SKM-1 (cell line): ENCODE data around the gene RAB37.

Source experiments
- DNase-seq: peaks from one replicate; lab custom pipeline; 2025; ENCODE audit not compliant: unreplicated experiment; lab: John Stamatoyannopoulos, UW

Gene RAB37

DNA sequence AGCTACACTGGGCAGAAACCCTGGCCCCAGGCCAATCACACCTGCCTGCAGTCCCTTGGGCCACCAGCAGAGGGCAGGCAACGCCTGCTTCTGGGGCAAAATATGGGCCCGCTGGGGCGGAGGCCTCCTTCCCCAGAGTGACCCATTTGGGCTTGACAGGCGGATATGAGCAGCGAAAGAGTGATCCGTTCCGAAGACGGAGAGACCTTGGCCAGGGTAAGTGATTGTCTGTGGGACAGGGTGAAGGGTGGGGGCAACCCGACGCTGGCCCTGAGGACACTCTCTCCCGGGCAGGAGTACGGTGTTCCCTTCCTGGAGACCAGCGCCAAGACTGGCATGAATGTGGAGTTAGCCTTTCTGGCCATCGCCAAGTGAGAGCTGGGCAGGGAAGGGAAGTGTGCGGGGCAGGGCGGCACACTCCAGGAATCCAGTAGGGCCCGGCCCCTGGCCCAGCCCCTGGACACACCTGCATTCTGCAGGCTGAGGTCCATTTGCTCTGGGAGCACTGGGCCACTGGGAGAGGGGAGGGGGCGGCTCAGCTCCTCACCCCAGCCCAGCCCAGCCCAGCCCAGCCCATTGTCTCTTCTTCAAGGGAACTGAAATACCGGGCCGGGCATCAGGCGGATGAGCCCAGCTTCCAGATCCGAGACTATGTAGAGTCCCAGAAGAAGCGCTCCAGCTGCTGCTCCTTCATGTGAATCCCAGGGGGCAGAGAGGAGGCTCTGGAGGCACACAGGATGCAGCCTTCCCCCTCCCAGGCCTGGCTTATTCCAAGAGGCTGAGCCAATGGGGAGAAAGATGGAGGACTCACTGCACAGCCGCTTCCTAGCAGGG is 7.9 kb downstream of the RAB37 start:
- DNase-seq = no peak

DNA sequence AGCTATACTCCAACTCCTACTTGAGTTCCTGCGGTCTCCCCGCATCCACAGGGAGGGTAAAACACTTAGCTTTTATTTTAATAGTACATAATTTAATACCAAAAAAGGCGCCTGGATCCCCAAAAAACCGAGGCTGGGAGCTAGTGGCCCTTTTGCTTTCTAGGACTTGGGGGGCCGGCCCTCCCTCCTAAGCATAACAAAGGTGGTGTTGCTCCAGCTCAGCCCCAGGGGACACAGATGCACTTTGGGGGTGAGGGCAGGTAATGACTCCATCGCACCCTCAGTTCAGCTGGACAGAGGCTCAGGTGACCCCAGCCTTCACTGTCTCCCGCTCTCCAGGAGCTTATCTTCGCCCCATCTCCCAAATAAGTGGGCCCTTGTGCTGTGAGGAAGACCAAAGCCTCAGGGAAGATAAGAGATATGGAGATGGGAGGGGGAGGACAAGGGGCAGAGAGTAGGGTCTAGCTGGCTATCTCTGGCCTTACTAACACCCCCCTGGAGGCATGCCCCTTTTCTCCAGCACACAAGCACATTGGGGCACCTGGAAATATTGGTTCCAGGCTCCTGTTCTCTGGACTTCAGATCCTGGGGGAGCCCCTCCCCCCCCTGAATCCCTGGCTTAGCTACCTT is 8.6 kb downstream of the RAB37 start:
- no peak for DNase-seq

DNA sequence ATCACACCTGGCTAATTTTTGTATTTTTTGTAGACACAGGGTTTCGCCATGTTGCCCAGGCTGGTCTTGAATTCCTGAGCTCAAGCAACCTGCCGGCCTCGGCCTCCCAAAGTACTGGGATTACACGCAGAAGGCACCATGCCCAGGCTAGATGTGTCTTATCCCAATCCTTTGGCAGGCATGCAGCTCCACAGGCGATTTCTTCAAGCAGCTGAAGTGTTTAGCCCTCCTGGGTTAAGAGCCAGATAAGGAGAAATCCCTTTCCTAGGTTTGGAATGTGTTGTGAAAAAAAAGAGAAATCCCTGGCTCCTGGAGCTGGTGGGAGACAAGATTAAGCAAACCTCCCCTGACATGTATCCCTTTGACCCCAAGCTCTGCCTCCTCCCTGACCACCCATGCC is 9.3 kb downstream of the RAB37 start:
- DNase-seq = no peak

DNA sequence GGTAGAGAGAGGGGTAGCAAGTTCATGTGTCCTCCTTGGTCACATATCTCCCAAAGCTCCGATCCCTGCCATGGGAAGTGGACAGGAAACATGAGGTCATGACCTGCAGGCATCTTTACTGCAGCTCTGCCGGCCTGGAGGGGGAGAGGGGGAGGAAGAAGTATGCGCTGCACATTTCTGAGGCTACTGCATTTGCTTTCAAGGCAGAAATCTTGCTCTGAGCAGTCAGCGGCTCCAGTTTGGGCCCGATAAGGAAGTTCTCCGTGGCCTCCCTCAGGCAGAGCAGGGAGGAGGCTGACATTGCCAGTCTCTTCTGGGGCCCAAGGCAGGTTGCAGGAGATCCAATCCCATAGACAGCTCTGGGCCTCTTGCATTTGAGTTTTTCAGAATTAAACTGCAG is 9.9 kb downstream of the RAB37 start:
- DNase-seq = peak; percentile 43

DNA sequence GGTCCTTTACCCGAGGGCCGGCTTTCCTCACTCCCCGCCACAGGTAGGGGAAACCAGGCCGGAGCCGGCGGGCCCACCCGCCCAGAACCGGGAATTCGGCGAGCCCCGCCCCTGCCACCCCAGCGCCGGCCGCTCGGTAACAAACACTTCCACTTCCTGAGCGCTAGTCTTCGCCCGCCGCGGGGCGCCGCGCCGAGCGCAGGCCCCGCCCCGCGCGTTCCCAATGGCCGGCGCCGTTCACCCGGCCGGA is 11.1 kb downstream of the RAB37 start:
- no peak for DNase-seq

DNA sequence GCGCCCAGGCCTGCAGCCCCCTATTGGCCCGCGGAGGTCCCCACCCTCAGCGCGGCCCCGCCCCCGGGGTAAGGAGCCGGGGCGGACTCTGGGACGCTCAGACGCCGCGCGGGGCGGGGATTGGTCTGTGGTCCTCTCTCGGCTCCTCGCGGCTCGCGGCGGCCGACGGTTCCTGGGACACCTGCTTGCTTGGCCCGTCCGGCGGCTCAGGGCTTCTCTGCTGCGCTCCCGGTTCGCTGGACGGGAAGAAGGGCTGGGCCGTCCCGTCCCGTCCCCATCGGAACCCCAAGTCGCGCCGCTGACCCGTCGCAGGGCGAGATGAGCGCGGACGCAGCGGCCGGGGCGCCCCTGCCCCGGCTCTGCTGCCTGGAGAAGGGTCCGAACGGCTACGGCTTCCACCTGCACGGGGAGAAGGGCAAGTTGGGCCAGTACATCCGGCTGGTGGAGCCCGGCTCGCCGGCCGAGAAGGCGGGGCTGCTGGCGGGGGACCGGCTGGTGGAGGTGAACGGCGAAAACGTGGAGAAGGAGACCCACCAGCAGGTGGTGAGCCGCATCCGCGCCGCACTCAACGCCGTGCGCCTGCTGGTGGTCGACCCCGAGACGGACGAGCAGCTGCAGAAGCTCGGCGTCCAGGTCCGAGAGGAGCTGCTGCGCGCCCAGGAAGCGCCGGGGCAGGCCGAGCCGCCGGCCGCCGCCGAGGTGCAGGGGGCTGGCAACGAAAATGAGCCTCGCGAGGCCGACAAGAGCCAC is 11.6 kb downstream of the RAB37 start, which contains the start of gene NHERF1:
Gene NHERF1 (plus strand): TSS at position 100 of the 750 bp plus-strand sequence. CDS start 219 bp downstream, at position 319.
- DNase-seq = peak; percentile 89

DNA sequence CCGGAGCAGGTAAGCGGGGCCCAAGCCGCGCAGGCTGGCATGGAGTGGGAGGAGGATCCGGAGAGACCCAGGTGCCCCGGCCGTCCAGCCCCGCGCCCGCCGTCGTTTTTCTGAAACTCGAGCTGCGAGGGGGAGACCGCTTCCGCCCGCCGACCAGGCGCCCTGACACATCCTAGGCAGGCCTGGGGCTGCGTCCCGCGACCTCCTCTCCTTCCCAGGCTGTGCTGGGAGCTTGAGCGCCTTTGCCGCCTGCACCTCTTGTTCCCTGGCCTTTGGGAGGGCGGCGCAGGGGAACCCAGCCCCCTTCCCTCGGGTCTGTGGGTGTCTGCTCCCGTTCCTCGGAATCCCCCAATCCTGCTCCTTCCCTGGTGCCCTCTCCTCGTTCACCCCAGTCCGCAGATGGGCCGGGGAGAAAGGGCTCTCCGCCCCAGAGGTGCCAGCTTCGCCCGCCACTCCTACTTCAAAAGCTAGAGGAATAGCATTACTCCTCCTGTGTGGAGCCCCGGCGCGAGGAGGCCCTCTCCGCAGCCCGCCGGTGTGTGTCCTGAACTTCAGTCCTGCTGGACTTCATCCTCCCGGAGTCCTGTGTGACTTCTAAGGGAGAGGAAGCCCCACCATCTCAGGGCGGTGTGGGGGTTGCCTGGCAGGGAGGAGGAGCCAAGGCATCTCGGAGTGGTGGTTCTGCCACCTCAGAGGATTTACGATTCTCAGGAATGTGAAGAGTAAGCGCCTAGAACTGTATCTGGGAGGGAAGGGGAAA is 12.4 kb downstream of the RAB37 start:
- no peak for DNase-seq

DNA sequence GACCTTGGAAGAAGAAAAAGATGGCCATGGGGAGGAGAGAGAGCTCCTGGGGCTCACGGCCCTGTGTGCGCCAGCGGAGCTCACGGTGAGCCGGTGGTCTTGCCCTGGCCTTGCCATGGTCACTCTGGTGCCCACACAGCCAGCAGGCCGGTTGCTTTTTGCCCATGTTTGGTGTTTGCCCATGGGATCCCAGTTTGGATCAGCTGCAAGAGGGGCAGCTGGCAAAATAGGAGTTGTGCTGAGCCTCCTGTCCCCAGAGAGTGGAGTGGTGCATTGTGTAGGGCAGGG is 12.9 kb downstream of the RAB37 start:
- no peak for DNase-seq

DNA sequence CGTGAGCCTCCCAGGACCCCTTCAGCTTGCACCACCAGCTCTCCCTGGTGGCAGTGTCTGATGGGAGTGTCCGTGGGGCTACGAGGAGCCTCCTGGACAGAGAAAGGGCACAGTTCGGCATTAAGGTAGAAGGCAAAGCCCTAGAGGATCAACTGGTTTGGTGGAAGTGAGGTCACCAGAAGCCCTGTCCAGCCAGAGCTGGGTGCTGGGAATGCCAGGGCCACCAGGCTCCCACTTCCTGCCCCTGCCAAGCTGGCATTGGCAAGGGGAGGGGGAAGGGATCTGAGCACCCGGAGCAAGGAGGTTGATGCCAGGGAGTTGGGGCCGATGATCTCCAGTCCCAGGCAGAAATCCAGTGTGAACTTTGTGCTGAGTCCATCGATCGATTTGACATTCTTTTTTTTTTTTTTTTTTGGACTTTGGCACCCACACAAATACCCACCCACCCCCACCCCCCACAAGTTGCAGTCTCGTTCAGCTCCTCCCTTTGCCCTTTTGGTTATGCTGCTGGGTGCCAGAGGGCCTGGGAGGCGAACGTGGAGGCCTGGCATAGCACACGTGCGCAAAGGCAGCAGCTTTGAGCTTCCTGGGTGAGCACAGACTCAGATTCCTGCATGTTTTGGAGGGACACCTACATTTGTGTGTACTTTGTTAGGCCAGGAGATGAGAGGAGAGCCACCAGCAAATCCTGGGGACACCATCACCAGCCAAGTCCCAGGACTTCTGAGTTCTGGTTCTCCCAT is 13.4 kb downstream of the RAB37 start:
- no peak for DNase-seq

DNA sequence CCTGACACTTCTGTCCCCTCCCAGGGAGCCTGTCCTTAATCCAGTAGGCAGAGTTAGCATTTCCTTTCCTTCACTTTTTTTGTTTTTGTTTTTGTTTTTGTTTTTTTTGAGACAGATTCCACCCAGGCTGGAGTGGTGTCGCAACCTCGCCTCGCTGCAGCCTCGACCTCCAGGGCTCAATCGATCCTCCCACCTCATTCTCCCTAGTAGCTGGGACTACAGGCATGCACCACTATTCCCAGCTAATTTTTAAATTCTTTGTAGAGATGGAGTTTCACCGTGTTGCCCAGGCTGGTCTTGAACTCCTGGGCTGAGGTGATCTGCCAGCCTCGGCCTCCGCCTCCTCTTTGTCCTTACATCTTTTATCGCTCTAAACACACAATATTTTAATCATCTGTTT is 15.4 kb downstream of the RAB37 start:
- DNase-seq = no peak

DNA sequence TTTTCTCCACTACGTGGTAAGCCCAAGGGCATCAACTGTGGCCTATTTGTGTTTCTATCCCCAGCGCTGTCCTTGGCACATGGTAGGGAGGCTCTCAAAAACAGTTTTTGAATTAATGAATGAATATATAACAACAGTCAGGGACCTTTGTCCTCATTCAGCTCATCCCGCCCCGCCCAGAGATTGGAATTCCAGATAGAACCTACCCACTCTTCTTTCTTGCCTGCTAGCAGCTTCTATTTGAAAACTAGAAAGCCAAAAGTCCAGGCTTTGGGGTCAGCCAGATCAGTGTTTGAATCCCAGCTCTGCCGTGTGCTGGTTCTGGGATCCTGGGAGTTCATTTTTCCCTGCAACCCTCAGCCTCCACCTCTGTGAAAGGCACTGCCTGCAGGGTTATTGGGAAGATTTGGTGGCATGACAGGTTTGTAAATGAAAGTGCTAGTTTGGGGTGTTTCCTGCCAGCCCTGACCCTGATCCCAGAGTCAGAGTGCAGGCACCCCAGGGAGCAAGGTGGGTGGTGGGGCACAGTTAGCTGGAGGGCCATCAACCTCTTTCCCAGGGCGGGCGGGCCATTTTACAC is 15.9 kb downstream of the RAB37 start:
- DNase-seq = no peak

DNA sequence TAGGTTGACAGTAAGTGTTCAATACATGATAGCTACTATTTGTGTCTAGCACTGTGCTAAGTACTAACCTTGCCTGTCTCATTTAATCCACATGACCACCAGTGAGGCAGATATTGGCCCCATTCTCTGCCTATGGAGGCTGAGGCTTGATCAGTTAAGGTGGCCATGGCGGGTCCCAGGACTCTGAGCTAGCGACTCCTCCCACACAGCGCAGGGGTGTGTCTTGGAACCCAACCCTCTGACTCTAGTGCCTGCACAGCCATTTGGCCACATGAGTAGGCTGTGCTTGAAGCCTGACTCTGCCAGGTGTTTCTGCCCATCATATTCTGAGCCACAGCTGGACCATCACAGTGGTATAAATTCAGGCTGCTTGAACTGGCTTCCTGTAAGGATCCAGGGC is 17.8 kb downstream of the RAB37 start:
- DNase-seq = no peak

DNA sequence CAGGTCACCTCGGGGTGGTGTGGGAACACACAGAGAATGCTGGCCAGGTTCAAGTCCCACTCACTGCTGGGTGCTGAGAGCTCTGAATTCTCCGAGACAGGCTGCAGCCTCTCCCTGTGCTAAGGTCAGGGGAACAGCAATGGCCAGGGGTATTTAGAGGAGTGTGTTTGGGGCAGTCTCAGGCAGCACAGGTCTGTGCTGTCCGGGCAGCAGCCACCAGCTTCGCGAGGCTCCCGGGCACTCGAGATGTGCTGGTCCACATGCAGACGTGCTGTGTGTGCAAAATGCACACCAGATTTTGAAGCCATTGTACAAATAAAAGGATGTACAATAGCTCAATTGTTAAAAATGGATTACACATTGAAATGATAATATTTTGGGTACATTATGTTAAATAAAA is 18.5 kb downstream of the RAB37 start:
- DNase-seq = no peak

DNA sequence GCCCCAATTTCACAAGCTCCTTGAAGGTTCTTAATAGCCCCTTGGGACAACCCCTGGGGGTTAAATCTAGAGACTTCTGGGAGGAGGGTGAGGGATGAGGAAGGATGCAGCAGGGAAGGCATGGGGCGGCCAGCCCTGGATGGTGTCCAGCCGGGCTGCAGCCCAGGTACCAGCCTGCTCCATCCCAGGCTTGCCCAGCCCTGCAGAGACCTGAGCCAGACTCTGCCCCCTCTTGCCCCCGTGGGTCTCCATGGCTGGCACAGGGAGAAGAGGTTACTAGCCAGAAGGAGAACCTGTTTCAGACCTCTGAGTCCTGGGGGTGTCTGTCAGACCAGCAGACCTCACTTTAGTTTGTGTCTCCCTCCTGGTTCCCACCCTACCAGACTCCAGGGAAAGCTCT is 19.8 kb downstream of the RAB37 start:
- no peak for DNase-seq

DNA sequence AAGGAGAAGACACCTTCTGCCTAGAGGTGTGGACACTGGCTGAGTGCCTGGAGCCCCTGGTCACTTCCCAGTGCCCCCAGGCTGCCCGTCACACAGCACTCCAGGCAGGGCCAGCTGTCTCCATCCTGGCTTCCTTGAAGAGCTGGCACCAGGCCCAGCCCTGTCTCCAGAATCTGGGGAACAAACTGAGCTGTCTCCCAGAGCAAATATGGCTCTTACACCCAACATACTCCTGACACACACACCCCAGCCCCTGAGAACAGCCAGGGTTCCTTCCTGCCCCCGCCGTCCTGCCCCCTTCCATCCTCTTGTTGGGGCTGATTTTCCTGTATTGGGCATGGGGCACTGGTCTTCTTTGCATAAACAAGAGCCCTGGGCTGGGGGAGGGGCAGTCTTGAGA is 20.4 kb downstream of the RAB37 start:
- no peak for DNase-seq

DNA sequence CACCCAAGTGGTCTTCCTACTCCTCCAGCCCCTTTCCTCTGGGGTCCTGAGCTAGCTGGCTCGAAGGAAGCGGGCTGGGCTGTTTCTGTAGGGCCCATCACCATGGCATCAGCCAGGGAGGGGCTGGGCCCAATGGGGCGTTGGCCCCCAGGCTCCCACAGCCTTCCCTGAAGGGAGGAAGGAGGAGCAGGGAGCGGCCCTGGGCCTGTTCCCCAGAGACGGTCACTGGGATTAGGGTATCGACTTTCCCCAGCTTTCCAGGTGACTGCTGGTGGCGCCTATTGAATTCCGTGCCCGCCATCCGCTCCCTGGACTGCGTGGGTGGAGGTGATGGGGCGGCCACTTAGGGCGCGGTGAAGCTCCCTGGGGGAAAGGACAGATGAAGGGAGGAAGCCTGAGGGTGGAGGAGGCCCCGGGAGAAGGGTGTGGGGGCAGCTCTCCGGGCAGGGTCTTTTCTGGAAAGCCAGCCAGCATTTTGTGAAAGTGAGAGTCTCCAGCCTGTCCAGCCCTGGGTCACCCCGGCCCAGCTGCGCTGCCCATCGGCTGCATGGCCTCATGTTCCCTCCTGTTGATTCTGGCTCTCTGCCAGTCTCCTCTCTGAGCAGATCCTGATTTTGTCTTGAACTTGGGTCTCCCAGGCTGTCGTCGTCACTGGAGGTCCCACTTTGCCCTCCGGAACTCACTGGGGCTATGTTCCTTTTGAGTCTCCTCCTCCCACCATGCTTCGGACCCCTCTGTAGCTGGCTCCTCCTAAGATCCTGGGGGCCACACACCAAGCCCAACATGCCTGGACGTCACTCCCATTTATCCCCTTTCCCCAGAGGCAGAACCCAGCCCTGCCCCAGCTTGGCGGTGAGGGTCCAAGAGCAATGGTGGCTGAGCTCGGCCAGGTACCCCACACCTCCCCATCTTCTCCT is 21.1 kb downstream of the RAB37 start:
- DNase-seq = no peak

DNA sequence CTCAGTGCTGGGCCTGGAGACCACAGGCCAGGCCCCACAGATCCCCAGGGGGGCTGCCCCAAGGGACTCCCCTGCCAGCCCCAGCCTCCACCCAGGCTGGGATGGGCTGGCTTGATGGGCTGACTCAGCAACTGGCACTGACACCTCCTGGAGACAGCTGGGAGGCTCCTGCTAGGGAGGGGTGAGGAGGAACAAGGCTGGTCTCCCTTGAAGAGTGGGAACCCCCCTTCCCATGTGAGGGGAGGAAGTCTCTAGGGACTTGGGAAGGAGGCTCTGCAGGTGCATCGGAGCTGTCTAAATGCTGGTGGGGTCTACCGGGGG is 21.8 kb downstream of the RAB37 start:
- DNase-seq = no peak

DNA sequence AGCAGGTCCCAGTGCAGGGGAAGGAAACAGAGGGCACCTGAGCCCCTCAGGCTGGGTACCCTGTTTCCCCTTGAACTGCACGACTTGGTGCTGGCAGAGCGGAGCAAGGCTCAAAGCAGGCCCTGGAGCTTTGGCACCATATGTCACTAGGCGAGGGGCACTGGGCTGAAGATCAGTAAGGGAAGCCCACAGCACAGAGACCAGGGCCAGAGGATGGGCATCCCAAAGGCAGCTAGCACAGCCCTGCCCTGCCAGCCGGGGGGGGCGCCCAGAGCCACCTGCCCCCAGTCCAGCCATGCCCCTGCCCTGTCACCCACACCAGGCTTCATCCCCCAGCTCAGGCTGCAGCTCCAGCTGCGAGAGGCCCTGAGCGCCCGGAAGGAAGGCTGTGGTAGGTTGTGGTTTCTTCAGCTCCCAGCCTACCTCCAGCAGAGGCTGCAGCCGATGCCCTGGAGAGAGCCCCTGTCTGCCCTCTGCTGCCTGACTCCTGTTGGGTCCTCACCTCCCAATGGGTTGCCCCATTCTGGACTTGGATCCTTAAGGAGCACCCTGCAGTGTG is 22.3 kb downstream of the RAB37 start:
- DNase-seq = no peak

DNA sequence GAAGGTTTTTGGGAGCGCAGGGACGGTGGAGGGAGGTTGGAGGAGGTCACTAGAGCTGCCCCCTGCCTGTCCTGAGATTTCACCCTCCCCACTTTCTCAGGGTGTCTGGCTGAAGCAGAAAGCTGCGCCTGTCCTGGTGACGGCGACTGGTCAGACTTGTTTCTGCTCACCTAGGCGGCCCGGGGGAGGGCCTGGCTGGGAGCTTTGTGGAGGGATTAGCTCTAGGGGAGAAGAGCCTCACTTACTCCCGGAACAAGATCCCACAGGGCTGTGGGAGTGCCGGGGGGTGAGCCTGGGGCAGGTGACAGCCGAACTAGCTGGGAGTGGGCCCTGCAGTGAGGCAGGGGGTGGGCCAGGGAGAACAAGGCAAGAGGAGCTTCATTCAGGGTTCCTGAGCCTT is 22.9 kb downstream of the RAB37 start:
- DNase-seq = no peak
